IPS-NIHi11 (cell line): Measurements from ENCODE around the gene EPX.
"Not testable (repeated sequence)": the region's sequence is repeated elsewhere in the genome, so short reads cannot be mapped to it uniquely, and the experiment has no call there.

Experiments used
- DNase-seq: peaks from one replicate; pipeline ENCODE4 v3.0.0; 2012; ENCODE audit warnings: mixed read lengths, low spot score

EPX gene, protein sequence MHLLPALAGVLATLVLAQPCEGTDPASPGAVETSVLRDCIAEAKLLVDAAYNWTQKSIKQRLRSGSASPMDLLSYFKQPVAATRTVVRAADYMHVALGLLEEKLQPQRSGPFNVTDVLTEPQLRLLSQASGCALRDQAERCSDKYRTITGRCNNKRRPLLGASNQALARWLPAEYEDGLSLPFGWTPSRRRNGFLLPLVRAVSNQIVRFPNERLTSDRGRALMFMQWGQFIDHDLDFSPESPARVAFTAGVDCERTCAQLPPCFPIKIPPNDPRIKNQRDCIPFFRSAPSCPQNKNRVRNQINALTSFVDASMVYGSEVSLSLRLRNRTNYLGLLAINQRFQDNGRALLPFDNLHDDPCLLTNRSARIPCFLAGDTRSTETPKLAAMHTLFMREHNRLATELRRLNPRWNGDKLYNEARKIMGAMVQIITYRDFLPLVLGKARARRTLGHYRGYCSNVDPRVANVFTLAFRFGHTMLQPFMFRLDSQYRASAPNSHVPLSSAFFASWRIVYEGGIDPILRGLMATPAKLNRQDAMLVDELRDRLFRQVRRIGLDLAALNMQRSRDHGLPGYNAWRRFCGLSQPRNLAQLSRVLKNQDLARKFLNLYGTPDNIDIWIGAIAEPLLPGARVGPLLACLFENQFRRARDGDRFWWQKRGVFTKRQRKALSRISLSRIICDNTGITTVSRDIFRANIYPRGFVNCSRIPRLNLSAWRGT

DNA sequence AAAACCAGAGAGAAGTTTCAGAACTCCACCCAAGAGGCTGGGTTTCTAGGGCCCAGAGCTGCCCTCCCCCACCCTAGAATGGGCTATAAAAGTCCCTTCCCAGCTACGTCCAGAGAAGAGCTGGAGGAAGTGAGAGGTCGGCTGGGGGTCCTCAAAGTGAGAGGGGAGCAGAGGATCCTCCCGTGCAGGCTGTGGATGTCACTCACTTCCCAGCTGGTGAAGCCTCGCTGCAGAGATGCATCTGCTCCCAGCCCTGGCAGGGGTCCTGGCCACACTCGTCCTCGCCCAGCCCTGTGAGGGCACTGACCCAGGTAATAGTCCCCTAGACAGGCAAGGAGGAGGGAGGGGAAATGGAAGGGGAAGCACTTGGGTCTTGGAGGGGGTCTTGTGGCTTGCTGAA is at the start of gene EPX:
TSS of gene EPX (plus strand) at position 115 of the 400 bp plus-strand sequence. CDS start at position 236, 121 bp downstream.
- DNase-seq, result no peak

- not testable (repeated sequence) for DNase-seq
Measured at GRCh38 chr17:58143335-58143734, 49.2 kb upstream of the EPX start.

DNA sequence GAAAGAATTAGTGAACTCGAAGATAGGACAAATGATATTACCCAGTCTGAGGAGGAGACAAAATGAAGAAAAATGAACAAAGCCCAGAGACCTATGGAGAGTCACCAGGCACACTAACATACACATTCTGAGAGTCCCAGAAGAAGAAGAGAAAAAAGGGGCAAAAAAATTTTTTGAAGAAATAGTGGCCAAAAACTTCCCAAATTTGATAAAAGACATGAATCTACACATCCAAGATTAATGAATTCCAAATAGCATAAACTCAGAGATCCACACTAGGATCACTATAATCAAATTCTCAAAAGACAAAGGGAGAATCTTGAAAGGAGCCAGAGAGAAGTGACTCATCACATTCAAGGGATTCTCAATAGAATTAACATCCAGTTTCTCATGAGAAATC is 47.7 kb upstream of the EPX start:
- DNase-seq, result no peak

- DNase-seq, result no peak
Measured at GRCh38 chr17:58147930-58148434, 44.5 kb upstream of the EPX start, which contains the start of gene OR4D1. TSS of gene OR4D1 (plus strand) at chr17:58148384. CDS start at chr17:58155154, 6,770 bp downstream.

GRCh38 chr17:58148609-58149008 is 43.9 kb upstream of the EPX start:
- DNase-seq, result no peak

- DNase-seq, result no peak
Measured at GRCh38 chr17:58150394-58150793, 42.1 kb upstream of the EPX start.

GRCh38 chr17:58153046-58153445 is 39.5 kb upstream of the EPX start:
- no peak for DNase-seq

DNA sequence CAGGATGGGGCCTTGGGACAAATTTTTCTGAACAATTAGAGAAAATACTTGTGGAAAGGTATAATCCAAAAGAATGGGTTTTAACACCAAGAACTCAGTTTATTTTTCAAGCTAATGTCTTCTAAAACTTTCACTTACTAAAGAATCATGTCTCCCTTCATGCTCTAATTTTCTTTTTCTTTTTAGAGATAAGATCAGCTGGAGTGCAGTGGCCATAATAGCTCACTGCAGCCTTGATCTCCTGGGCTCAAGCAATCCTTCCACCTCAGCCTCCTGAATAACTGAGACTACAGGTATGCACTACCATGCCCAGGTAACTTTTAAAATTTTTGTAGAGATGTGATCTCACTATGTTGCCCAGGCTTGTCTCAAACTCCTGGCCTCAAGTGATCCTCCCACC is 38.9 kb upstream of the EPX start:
- DNase-seq, result no peak

DNA sequence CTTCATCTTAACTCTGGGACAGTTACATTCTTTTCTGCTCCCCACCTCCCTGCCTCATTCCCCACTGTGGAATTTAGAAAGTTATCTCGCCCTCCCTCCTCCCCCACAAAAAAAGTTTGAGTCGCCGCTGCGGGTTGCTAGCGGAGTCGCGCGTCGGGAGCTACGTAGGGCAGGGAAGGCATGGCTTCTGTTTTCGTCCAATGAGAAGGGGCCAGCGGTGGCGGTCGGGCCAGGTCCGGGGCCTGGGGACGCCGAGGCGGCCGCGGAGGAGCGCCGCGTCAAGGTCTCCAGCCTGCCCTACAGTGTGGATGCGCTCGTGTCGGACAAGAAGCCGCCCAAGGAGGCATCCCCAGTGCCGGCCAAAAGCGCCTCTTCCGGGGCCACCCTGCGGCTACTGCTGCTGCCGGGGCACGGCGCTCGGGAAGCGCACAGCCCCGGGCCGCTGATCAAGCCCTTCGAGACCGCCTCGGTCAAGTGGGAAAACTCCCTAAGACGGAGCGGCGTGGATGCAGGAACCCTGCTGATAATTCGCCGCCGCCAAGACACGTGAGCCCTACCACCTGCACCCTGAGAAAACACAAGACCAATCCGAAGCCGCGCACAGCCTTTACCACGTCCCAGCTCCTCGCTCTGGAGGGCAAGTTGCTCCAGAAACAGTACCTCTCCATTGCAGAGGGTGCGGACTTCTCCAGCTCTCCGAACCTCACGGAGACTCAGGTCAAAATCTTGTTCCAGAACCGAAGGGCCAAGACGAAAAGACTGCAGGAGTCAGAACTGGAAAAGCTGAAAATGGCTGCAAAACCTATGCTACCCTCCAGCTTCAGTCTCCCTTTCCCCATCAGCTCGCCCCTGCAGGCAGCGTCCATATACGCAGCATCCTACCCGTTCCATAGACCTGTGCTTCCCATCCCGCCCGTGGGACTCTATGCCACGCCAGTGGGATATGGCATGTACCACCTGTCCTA is 35.4 kb upstream of the EPX start:
- DNase-seq, result peak; percentile 80

GRCh38 chr17:58158181-58158580 is 34.3 kb upstream of the EPX start:
- no peak for DNase-seq

GRCh38 chr17:58161566-58161965 is 31.0 kb upstream of the EPX start:
- DNase-seq, result no peak

DNA sequence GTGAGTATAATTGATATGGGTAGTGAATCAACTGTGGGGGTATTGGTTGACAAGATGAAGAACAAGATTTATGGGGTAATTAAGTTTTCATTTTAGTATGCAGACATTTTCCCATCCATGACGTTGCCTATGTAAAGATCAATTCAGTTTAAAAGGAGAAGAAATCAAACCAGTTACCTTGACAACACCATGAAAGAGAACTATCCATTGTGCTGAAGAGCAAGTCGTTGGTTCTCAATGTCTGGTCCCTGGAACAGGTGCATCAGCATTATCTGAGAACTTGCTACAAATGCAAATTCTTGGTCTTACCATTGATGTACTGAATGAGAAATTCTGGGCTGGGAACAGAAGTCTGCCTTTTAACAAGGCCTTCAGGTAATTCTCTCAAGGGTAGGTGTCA is 26.5 kb upstream of the EPX start:
- no peak for DNase-seq

DNA sequence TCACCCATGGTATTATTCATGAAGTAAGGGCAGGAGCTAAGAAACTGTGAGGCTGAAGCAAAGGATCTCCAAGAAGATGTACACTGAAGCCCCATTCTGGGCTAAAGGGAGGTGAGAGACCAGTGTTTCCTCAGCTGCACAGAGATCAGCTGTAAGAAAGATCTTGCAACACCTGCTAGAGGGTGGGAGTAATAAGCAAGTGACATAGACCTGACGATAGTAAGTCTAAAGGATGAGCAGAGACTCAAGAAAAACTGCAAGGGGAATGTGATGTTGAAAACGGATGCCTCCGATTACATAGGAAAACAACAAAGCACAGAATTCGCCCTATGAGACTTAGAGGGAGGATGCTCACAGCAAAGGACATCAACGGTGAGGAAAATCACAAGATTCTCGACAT is 25.8 kb upstream of the EPX start, which contains the start of gene OR4D2:
TSS of gene OR4D2 (plus strand) at position 301 of the 400 bp plus-strand sequence. CDS start 2,674 bp downstream, outside the sequence.
- no peak for DNase-seq

- no peak for DNase-seq
Measured at GRCh38 chr17:58170622-58171021, 21.9 kb upstream of the EPX start.

DNA sequence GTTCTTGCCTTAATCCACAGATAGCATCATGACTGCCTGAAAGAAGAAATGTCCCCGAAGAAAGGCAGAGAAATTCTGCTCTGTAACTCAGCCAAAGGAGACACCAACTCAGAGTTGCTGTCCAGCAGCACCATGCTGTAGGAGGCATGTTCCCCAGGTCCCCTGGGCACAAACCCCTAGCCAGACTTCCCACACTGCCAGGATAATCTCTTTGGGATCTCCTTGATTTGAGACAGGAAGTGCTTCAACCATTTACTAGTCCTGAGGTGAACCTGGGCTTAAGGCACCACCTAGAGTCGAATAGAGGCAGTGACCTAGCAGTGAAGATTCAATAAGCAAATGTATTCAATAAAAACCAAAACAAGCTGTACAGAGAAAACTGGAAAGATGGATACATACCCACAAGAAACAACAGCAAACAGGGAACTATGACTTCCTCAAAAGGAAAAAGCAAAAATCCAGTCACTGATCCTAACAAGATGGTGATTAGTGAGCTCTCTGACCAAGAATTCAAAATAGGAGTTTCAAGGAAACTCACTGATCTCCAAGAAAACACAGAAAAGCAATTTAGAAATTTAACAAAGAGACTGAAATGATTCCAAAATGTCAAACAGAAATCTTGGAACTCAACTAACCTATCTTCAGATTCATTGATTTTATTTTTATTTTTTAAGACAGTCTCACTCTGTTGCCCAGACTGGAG is 20.0 kb upstream of the EPX start:
- DNase-seq, result peak; percentile 57

DNA sequence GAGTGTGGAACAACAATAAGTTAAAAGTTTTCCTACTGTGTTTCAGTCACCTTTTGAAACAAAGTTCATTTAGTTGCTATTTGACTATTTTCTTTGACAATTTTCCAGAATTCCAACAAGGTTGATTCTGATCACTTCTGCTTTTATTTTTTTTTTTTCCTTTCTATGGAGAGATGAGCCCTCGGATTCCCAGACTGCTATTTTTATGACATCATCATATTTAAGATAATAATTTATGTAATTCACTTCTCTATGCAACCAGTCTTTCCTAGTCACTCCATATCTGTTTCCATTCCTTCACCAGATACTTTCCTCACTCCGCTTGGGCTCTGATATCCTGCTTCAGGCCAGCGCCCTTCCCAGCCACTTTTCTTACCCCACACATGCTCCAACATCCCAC is 17.7 kb upstream of the EPX start:
- no peak for DNase-seq

DNA sequence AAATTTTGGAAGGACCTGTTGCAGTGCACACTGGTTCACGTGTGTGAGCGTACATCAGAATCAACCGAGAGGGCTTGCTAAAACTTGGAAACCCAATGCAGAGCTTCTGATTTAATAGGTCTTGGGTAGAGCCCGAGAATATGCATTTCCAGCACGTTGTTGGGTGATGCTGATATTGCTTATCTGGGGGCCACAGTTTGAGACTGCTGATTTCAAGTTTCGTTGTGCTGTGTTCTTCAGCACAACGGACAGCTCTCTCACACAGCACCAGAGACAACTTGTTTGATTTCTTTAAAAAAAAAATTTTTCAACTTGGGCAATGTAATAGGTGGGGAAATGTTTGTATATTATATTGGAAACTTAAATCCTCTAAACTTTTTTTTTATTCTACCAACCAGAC is 16.3 kb upstream of the EPX start:
- DNase-seq, result no peak

GRCh38 chr17:58181796-58182195 is 10.7 kb upstream of the EPX start:
- no peak for DNase-seq

GRCh38 chr17:58183514-58183913 is 9.0 kb upstream of the EPX start:
- DNase-seq, result no peak

GRCh38 chr17:58184308-58184985 is 8.1 kb upstream of the EPX start:
- peak; percentile 64 for DNase-seq
